HG03575 (cell line): Measurements from ENCODE around the gene OR8G1.
"Not testable (repeated sequence)": the region's sequence is repeated elsewhere in the genome, so short reads cannot be mapped to it uniquely, and the experiment has no call there.

Experiments used
- ATAC-seq: cut with Tn5 transposase; IDR thresholded peaks from one replicate; pipeline ENCODE4 v1.9.1; 2021; ENCODE audit not compliant: unreplicated experiment, insufficient number of reproducible peaks, low FRiP score; ENCODE audit errors: extremely low read depth

Gene OR8G1

DNA sequence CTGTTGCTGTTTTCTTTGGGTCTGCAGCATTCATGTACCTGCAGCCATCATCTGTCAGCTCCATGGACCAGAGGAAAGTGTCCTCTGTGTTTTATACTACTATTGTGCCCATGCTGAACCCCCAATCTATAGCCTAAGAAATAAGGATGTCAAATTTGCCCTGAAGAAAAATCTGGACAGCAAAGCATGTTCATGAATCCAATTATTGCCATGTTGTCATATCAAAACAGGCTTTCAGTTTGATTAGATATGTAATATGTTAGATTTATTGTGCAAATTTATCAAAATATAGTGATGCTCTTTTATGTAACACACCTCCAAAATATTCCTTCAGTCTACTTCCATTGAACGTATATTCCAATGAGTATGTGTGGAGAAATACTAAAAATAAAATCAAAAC lies 15.4 kb upstream of the OR8G1 start:
- no peak for ATAC-seq

DNA sequence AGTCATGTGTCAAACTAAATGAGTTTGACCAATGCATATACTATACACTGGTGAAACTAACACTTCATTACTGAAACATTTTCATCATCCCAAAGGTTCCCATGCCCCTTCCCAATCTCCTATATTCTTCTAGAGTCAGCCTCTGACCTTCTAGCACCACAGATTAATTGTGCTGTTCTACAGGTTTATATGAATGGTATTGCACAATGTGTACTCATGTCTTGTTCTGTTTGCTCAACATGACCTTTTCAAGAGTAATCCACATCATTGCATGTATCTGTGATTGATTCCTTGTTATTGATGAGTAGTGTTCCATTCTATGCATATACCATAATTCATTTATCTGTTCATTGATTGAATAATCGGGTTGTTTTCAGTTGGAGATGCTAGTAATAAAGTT lies 7.5 kb upstream of the OR8G1 start:
- ATAC-seq: no peak

DNA sequence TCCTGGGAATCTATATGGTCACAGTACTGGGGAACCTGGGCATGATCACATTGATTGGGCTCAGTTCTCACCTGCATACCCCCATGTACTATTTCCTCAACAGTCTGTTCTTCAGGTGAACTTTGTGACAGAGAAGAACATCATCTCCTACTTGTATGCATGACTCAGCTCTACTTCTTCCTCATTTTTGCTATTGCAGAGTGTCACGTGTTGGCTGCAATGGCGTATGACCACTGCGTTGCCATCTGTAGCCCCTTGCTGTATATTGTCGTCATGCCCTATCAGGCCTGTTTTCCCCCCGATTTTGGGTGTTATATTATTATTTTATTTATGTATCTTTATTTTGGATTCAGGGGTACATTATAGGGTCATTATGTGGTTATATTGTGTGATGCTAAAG lies 2.4 kb upstream of the OR8G1 start:
- ATAC-seq: no peak

DNA sequence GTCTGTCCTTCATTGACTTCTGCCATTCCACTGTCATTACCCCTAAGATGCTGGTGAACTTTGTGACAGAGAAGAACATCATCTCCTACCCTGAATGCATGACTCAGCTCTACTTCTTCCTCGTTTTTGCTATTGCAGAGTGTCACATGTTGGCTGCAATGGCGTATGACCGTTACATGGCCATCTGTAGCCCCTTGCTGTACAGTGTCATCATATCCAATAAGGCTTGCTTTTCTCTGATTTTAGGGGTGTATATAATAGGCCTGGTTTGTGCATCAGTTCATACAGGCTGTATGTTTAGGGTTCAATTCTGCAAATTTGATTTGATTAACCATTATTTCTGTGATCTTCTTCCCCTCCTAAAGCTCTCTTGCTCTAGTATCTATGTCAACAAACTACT lies 9.0 kb downstream of the OR8G1 start:
- not testable (repeated sequence) for ATAC-seq

DNA sequence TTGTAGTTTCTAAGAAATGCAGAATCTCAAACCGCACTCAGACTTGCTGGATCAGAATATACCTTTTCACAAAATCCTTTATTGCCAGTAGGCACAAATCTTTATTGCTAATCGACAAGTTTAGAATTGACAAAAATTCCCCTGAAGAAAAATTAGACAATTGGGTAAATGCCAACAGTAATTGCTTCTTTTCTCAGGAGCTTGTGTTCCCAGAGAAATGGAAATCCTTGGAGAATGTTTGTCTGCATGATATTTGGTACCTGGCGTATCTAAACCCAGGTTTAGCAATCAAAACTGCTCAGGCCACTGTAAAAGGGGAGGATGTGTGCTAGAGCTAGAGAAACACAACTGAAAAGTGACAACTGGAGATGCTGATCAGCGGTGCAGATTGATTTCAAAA lies 15.2 kb downstream of the OR8G1 start, which contains the start of gene OR8G5:
TSS of gene OR8G5 (plus strand) at position 301 of the 400 bp plus-strand sequence. CDS start 8,556 bp downstream, outside the sequence.
- no peak for ATAC-seq

DNA sequence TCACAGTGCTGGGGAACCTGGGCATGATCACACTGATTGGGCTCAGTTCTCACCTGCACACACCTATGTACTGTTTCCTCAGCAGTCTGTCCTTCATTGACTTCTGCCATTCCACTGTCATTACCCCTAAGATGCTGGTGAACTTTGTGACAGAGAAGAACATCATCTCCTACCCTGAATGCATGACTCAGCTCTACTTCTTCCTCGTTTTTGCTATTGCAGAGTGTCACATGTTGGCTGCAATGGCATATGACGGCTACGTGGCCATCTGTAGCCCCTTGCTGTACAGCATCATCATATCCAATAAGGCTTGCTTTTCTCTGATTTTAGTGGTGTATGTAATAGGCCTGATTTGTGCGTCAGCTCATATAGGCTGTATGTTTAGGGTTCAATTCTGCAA lies 24.1 kb downstream of the OR8G1 start:
- ATAC-seq: not testable (repeated sequence)

DNA sequence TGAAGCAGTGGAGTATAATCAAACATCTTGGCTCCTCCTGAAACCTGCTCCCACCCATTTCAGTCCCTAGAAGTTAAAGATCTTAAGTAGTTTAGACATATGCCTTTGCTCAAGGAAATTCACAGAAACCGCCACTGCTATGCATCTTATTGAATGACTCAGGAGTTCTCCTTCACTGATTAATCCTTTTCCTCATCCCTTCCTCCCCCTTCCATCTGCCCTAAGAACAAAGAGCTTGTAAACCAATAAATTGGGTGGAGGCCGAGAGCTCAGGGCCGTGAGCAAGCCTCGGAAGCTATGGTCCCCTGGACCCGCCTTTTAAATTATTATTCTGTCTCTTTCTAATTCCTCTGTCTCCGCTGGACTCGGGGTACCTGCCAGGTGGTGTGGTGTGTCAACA lies 30.0 kb downstream of the OR8G1 start:
- not testable (repeated sequence) for ATAC-seq

DNA sequence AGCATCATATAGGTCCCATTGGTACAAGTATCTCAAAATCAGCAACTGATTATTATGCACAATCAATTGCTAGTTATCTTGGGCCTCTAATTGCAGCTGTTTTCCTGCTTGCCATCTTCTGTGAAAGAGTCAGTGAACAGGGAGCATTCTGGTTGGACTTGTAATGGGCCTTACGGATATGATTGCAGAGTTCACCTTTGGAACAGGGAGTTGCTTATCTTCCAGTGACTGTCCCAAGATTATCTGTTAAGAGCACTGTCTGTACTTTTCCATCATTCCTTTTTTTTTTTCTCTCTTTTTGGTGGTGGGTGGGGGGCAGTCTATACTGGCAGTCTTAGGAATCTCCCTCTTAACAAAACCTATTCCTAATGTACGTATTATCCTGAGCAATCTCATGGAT lies 33.1 kb downstream of the OR8G1 start:
- ATAC-seq: no peak

DNA sequence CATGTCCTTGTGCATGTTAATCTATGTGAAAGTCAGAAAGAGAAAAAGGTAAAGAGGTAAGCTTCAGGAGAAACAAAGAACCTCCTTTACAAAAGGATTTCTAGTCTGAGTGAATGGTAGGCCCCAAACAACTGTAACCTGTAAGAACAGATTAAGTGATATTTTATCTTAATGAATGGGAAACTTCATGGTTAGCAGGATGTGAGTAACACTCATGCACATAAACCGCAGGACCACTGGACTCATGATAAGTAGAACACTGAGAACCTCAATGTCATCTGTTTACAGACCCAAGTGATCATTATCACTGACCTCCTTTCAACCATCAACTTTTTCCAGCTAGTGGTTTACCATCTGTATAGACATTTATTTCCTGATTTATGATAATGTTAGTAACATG lies 35.2 kb downstream of the OR8G1 start:
- no peak for ATAC-seq

DNA sequence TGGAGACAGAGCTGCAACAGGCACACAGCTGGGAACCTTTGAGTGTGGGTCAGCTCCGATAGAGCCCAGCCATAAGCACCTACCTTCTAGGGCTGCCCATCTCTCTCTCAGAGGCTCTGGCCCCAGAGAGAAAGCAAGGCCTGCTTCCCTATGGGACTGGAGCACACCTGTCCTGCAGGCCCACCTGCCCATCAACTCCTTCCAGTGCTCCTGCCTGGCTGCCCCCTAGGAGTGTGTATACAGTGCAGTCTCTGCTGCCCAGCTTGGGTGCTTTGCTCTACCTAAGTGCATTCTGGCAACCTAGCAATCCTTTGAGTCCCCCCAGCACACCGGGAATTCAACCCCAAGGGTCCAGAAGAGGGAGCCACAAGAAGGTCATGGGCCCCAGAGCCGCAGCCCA lies 36.3 kb downstream of the OR8G1 start:
- no peak for ATAC-seq

DNA sequence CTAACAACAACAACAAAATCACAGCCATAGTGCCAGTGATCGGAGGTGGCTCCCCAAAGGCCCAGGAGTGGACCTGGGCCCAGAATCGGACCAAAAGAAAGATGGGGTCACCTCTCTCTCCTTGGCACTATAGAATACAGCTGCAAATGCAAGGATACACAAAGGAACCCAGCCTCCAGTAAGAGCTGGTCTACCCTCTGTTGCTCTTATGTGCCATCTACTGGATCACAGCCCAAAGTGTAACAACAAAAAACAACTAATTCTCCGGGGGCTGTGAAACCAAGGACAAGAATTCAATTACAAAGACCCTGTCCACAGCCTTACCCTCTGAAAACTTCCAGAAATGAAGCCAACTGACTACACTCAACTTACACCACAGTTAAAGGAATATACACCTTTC lies 36.9 kb downstream of the OR8G1 start:
- no peak for ATAC-seq

DNA sequence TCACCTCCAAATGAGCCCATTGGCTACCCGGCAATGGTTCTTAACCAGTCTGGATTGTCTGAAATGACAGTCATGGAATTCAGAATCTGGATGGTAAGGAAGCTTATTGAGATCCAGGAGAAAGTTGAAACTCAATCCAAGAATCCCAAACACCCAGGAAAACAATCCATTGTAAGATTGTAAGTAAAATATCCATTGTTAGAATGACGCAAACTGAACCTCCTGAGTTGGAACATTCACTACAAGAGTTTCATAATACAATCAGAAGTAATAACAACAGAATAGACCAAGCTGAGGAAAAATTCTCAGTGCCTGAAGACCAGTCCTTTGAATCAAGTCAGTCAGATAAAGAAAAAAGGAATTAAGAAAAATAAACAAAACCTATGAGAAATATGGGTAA lies 37.4 kb downstream of the OR8G1 start:
- no peak for ATAC-seq

DNA sequence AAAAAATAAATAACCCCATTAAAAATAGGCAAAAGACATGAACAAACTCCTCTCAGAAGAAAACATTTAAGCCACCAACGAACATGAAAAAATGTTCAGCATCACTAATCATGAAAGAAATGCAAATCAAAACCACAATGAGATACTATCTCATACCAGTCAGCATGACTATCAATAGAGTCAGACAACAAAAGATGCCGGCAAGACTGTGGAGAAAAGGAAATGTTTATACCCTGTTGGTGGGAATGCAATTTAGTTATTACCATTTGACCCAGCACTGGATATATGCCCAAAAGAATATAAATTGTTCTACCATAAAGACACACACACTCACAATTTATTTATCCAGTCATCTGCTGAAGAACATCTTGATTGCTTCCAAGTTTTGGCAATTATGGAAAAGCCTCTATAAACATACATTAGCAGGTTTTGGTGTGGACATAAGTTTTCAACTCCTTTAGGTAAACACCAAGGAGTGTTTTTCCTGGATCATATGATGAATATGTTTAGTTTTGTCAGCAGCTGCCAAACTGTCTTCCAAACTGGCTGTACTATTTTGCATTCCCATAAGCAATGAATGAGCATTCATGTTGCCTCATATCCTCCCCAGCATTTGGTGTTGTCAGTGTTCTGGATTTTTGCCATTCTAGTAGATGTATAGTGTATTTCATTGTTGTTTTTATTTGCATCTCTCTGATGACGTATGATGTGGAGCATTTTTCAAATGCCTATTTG lies 44.9 kb downstream of the OR8G1 start:
- ATAC-seq: no peak

DNA sequence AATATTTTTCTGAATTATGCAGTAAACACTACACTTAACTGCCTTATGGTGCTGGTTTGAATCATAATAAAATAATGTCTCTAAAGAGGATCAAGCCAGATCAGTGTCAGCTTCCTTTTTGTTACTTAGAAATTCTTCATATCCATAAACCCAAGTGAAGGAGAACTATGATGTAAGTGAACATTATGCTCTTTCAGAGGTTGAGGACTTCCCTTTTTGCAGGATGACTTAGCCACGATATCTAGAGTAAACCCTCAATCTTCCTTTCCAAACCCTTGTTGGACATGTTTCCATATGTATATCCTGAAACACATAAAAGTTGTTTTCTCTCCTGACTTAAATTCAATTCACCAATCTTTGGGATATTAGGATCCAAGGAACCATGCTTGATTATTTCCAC lies 53.8 kb downstream of the OR8G1 start:
- ATAC-seq: no peak

DNA sequence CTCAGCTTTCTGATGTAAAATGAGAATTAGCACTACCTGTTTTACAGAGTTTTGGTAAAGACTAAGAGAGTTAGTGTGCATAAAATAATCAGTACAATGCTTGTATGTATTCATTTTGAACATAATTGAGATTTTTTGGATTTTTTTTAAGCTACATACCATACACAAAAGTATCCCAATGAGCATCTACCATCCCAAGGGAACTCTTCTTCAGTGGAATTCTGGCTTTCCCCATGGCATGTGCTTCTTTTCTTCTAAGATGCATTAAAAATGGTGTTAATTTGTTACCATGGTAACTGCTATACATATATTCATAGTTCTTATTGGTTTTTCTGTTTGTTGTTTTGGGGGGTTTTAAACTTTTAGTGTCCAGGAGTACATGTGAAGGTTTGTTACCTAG lies 55.1 kb downstream of the OR8G1 start:
- ATAC-seq: no peak

DNA sequence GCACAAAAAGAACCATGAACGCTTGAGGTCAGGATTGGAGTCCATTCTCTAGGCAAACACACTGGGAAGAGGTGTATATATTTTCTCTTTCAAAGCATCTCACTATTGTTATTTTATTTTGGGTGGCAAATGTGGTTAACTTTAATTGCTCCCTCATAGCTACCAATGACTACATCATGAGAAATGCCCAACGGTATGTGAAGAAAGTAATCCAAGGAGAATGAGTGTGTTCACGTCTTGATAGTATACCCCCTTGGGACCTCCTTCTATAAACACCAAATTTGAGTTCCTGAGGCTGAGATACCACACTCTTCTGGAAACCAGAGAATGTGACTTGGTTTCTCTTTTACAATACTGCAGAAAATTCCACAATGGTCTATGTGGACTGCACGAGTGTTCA lies 57.0 kb downstream of the OR8G1 start:
- no peak for ATAC-seq

DNA sequence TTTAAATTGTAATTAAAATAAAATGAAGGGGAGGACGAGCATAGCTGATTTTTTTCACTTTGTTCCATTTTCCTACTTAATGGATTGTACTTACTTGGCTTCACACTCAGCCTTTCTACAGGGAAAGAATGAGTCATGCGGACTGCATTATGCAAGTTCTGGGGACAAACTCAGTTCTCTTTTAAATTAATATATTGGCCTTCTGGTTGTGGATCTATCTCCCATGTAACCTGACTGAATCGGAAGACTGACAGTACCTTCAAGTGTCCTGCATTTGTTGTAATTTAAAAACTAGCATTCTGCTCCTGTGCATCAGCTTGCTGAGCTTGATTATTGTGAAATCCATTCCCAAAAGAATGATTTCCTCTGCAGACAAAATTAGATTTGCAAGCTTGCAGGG lies 60.7 kb downstream of the OR8G1 start:
- no peak for ATAC-seq

DNA sequence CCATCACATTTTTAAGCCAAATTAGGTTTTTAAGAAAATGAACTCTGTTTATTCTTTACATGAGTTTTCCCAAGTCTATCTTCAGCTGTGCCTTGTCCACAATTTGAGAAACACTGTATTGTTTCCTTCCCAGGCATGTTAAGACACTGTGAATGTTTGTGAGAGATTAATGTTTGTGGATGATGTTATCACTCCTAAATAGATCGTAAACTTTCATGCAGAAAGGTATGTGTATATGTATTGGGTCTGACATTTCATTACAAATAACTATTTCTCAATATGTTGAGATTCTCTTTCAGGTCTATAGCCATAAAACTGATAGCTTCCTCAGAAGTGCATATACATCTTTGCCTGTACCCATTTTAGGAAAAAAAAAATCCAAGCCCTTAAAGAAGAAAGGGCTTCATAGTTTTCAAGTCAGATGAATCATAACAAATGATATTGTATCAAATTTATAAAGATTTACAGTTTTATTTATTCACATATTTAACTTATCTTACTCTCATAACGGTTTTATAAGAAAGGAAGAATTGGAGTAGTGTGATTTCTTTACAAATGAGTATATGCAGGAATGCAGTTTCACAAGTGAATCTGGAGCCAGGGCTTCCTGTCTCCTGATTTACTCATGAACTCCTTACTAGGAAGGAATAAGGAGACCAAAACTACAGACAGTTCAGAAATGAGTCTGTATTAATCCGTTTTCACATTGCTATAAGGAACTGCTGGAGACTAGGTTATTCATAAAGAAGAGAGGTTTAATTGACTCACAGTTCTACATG lies 61.6 kb downstream of the OR8G1 start:
- ATAC-seq: no peak
